Measurements from ENCODE around the gene ASCL5. TPM values are rescaled to one million over a fixed set of nuclear protein-coding genes. Genes with fewer than 3 reads are reported as not detected.
"Not testable (repeated sequence)": the region's sequence is repeated elsewhere in the genome, so short reads cannot be mapped to it uniquely, and the experiment has no call there.

Gene ASCL5
- total RNA-seq, 1 experiment from 2014 or later, result not detected

GRCh38 chr1:201163036-201163435, 36.1 kb upstream of the ASCL5 start:
- H3K4me1 ChIP-seq, result peaks cover 16% of the 10 kb centered on the region
- H3K4me3 ChIP-seq; H3K36me3 ChIP-seq; H3K27ac ChIP-seq; DNase-seq; H3K27me3 ChIP-seq; H3K9me3 ChIP-seq (replicated peaks): not testable (repeated sequence)

GRCh38 chr1:201157949-201158348, 31.0 kb upstream of the ASCL5 start:
- Histone ChIP-seq H3K36me3 (no peaks in the 10 kb centered on the region), H3K27ac (no peak overlapping the region), H3K4me3 (no peak overlapping the region), H3K27me3 (no peaks in the 10 kb centered on the region), H3K9me3 (replicated peaks) (peaks cover 3% of the 10 kb centered on the region; the same call in 1 of the 2 replicates), H3K4me1 (peaks cover 8% of the 10 kb centered on the region; the same call in 1 of the 2 replicates)
- DNase-seq, result no peak

- no peak overlapping the region for H3K27ac ChIP-seq
- no peaks in the 10 kb centered on the region for H3K36me3 ChIP-seq
- peaks cover 3% of the 10 kb centered on the region; the same call in 1 of the 2 replicates for H3K9me3 ChIP-seq (replicated peaks)
- DNase-seq, result no peak
- H3K27me3 ChIP-seq, result no peaks in the 10 kb centered on the region
- peaks cover 9% of the 10 kb centered on the region; the same call in 1 of the 2 replicates for H3K4me1 ChIP-seq
- H3K4me3 ChIP-seq, result no peak overlapping the region
Measured at GRCh38 chr1:201156819-201157218, 29.8 kb upstream of the ASCL5 start.

GRCh38 chr1:201156346-201156745, 29.4 kb upstream of the ASCL5 start:
- Histone ChIP-seq H3K4me3 (no peak overlapping the region), H3K9me3 (replicated peaks) (peaks cover 3% of the 10 kb centered on the region; the same call in 1 of the 2 replicates), H3K27ac (no peak overlapping the region), H3K27me3 (no peaks in the 10 kb centered on the region), H3K4me1 (peaks cover 9% of the 10 kb centered on the region; the same call in 1 of the 2 replicates), H3K36me3 (no peaks in the 10 kb centered on the region)
- no peak for DNase-seq

GRCh38 chr1:201155354-201155753, 28.4 kb upstream of the ASCL5 start:
- Histone ChIP-seq H3K27ac (no peak overlapping the region), H3K9me3 (replicated peaks) (peaks cover 3% of the 10 kb centered on the region; the same call in 1 of the 2 replicates), H3K4me3 (no peak overlapping the region), H3K36me3 (peaks cover 2% of the 10 kb centered on the region), H3K4me1 (peaks cover 9% of the 10 kb centered on the region; the same call in 1 of the 2 replicates), H3K27me3 (no peaks in the 10 kb centered on the region)
- no peak for DNase-seq

- Histone ChIP-seq H3K36me3 (peaks cover 10% of the 10 kb centered on the region), H3K27ac (peak within 1 kb of the TSS; percentile 43), H3K27me3 (no peaks in the 10 kb centered on the region), H3K9me3 (replicated peaks) (peaks cover 3% of the 10 kb centered on the region; the same call in 1 of the 2 replicates), H3K4me3 (peak within 1 kb of the TSS; percentile 81), H3K4me1 (peaks cover 9% of the 10 kb centered on the region; the same call in 1 of the 2 replicates)
- DNase-seq, result peak; percentile 99
Measured at GRCh38 chr1:201154389-201155165, 27.6 kb upstream of the ASCL5 start, which contains the start of gene TMEM9. Gene TMEM9, minus strand, starts transcription at chr1:201154474. Its CDS starts 551 bp downstream, at chr1:201153923.

GRCh38 chr1:201153474-201154388, 26.7 kb upstream of the ASCL5 start:
- DNase-seq, result no peak
- Histone ChIP-seq H3K27ac (peak overlapping the region; percentile 43), H3K9me3 (replicated peaks) (peaks cover 3% of the 10 kb centered on the region; the same call in 1 of the 2 replicates), H3K4me1 (peaks cover 9% of the 10 kb centered on the region; the same call in 1 of the 2 replicates), H3K36me3 (peaks cover 15% of the 10 kb centered on the region), H3K4me3 (peak overlapping the region; percentile 81), H3K27me3 (no peaks in the 10 kb centered on the region)

GRCh38 chr1:201149400-201149799, 22.4 kb upstream of the ASCL5 start:
- H3K36me3 ChIP-seq, result peaks cover 40% of the 10 kb centered on the region
- H3K4me3 ChIP-seq, result no peak overlapping the region
- no peak overlapping the region for H3K27ac ChIP-seq
- DNase-seq, result peak in 1 of 2 experiments; percentile 62
- peaks cover 7% of the 10 kb centered on the region; the same call in 1 of the 2 replicates for H3K4me1 ChIP-seq
- H3K27me3 ChIP-seq, result no peaks in the 10 kb centered on the region
- no peaks in the 10 kb centered on the region for H3K9me3 ChIP-seq (replicated peaks)

- Histone ChIP-seq H3K4me3 (no peak overlapping the region), H3K27me3 (no peaks in the 10 kb centered on the region), H3K4me1 (no peaks in the 10 kb centered on the region), H3K36me3 (peaks cover 52% of the 10 kb centered on the region), H3K9me3 (replicated peaks) (no peaks in the 10 kb centered on the region), H3K27ac (no peak overlapping the region)
- DNase-seq, result no peak
Measured at GRCh38 chr1:201147396-201148015, 20.5 kb upstream of the ASCL5 start.

GRCh38 chr1:201146626-201147390, 19.8 kb upstream of the ASCL5 start:
- H3K4me1 ChIP-seq, result no peaks in the 10 kb centered on the region
- no peak for DNase-seq
- H3K27ac ChIP-seq, result no peak overlapping the region
- peaks cover 57% of the 10 kb centered on the region for H3K36me3 ChIP-seq
- no peak overlapping the region for H3K4me3 ChIP-seq
- no peaks in the 10 kb centered on the region for H3K9me3 ChIP-seq (replicated peaks)
- no peaks in the 10 kb centered on the region for H3K27me3 ChIP-seq

- no peaks in the 10 kb centered on the region for H3K27me3 ChIP-seq
- H3K4me1 ChIP-seq, result no peaks in the 10 kb centered on the region
- H3K9me3 ChIP-seq (replicated peaks), result no peaks in the 10 kb centered on the region
- no peak overlapping the region for H3K27ac ChIP-seq
- H3K4me3 ChIP-seq, result no peak overlapping the region
- H3K36me3 ChIP-seq, result peaks cover 57% of the 10 kb centered on the region
- no peak for DNase-seq
Measured at GRCh38 chr1:201145816-201146215, 18.8 kb upstream of the ASCL5 start.

GRCh38 chr1:201145132-201145531, 18.1 kb upstream of the ASCL5 start:
- Histone ChIP-seq H3K4me1 (no peaks in the 10 kb centered on the region), H3K36me3 (peaks cover 52% of the 10 kb centered on the region), H3K4me3 (no peak overlapping the region), H3K27me3 (no peaks in the 10 kb centered on the region), H3K27ac (no peak overlapping the region), H3K9me3 (replicated peaks) (no peaks in the 10 kb centered on the region)
- no peak for DNase-seq

GRCh38 chr1:201144701-201145100, 17.7 kb upstream of the ASCL5 start:
- no peak for DNase-seq
- H3K4me1 ChIP-seq, result no peaks in the 10 kb centered on the region
- H3K27ac ChIP-seq, result no peak overlapping the region
- H3K4me3 ChIP-seq, result no peak overlapping the region
- no peaks in the 10 kb centered on the region for H3K9me3 ChIP-seq (replicated peaks)
- H3K27me3 ChIP-seq, result no peaks in the 10 kb centered on the region
- peaks cover 50% of the 10 kb centered on the region for H3K36me3 ChIP-seq
